IPS-18c (cell line): ENCODE results near the gene LCE7A.

Experiments
- H3K4me3 ChIP-seq: 2 replicates; pipeline ENCODE4 v1.7.0; 2013; ENCODE audit warnings: low read depth, mild to moderate bottlenecking, low read length, moderate library complexity; ENCODE audit not compliant: insufficient read depth
- H3K9me3 ChIP-seq: one replicate; pipeline ENCODE4 v1.6.1; 2013; ENCODE audit warnings: mild to moderate bottlenecking, low read length, moderate library complexity; ENCODE audit not compliant: control insufficient read depth, insufficient read depth

Gene LCE7A, protein sequence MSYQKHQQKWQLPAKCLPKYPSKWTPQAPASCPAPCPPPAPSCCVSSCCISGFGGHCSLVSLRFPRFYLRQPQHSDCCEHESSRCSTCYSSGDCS

GRCh38 chr1:152859696-152860095 lies at the start of gene LCE7A:
LCE7A (plus strand) TSS chr1:152859996; CDS start chr1:152860698, 702 bp downstream.
- Histone ChIP-seq H3K9me3 (peaks cover 2% of the 10 kb centered on the region), H3K4me3 (no peak within 1 kb of the TSS)

DNA sequence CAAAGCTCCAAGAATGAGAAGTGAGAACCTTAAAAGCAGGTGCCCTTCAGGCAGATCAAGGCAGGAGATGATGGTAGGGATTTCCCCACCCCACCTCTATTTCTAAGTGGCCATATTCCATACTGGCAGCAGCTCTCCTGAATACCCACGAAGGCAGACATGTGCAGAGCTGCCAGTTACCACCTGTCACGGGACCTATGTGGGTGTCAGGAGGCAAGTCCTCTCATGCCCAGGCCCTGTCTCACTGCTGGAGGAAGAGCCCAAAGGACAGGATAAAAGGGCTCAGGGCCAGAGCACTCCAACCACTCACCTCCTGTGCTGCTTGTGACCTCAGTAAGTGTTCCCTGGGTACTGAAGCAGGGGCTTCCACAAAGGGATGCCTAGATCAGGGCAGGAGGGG lies 48.7 kb upstream of the LCE7A start:
- no peak overlapping the region for H3K4me3 ChIP-seq
- peaks cover 11% of the 10 kb centered on the region for H3K9me3 ChIP-seq

- Histone ChIP-seq H3K4me3 (no peak within 1 kb of the TSS; the same call in 1 of the 2 replicates), H3K9me3 (peaks cover 11% of the 10 kb centered on the region)
These were observed 48.1 kb upstream of the LCE7A start, which contains the start of gene LCE1B for GRCh38 chr1:152811671-152812070. LCE1B (plus strand) TSS chr1:152811971; CDS start chr1:152812447, 476 bp downstream.

- Histone ChIP-seq H3K9me3 (peaks cover 10% of the 10 kb centered on the region), H3K4me3 (no peak overlapping the region)
These were observed 42.5 kb upstream of the LCE7A start for GRCh38 chr1:152817309-152817708.

GRCh38 chr1:152823294-152823693 lies 36.5 kb upstream of the LCE7A start:
- Histone ChIP-seq H3K9me3 (peaks cover 9% of the 10 kb centered on the region), H3K4me3 (no peak overlapping the region)

GRCh38 chr1:152824964-152825363 lies 34.8 kb upstream of the LCE7A start:
- H3K4me3 ChIP-seq: no peak overlapping the region
- H3K9me3 ChIP-seq: peaks cover 9% of the 10 kb centered on the region

- peaks cover 9% of the 10 kb centered on the region for H3K9me3 ChIP-seq
These were observed 32.6 kb upstream of the LCE7A start, which contains the start of gene LCE1A for GRCh38 chr1:152827173-152827572. LCE1A (plus strand) TSS chr1:152827473; CDS start chr1:152827473, 0 bp downstream.

GRCh38 chr1:152836870-152837269 lies 22.9 kb upstream of the LCE7A start:
- peaks cover 2% of the 10 kb centered on the region for H3K9me3 ChIP-seq
- H3K4me3 ChIP-seq: no peak overlapping the region

More at GRCh38 chr1:152827173-152827572, 32.6 kb upstream of the LCE7A start, which contains the start of gene LCE1A:
- H3K4me3 ChIP-seq: no peak within 1 kb of the TSS

DNA sequence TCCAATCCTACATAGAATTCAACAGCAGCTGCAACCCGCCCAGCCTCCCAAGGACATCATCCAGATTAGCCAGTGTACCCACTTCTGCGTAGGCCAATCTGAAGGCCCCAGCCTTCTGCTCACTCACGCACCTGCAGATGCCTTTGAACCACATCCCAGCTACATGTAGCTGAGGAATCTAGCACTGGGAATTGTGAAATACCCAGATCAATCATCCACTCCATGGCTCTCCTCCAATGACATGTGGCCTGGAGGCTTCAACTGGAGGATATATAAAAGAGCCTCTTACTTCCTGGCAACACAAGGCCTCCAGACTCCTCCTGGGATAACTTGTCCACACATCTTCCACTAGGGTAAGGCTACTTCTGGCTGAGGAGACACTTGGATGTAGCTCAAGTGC lies 17.2 kb upstream of the LCE7A start, which contains the start of gene LCE6A:
TSS of gene LCE6A (plus strand) at position 301 of the 400 bp plus-strand sequence. CDS start 665 bp downstream, outside the sequence.
- no peak within 1 kb of the TSS for H3K4me3 ChIP-seq
- H3K9me3 ChIP-seq: peaks cover 11% of the 10 kb centered on the region

DNA sequence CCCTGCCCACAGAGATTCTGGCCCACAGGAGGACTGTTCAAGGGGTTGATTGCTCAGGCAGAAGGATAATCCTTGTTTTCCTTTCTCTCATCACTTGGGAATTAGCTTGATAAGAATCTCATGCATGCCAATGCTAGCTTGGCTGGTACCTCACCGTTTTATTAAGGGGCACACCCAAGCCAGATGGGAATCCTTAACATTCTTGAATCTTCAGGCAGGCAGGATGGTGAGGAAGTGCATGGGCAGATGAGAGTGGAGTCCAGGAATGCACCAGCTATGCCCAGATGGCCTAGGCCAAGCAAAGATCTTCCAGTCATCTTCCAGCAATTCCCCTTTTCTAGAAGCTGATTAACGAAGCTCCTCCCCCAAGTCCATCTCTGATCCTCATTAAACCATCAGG lies 4.1 kb upstream of the LCE7A start:
- Histone ChIP-seq H3K4me3 (no peak overlapping the region), H3K9me3 (peaks cover 2% of the 10 kb centered on the region)

GRCh38 chr1:152858062-152858461 lies 1.7 kb upstream of the LCE7A start:
- peaks cover 2% of the 10 kb centered on the region for H3K9me3 ChIP-seq
- H3K4me3 ChIP-seq: no peak overlapping the region

- H3K9me3 ChIP-seq: peaks cover 2% of the 10 kb centered on the region
- no peak overlapping the region for H3K4me3 ChIP-seq
These were observed 333 bp downstream of the LCE7A start for GRCh38 chr1:152860129-152860528.

GRCh38 chr1:152861374-152861773 lies 1.6 kb downstream of the LCE7A start:
- Histone ChIP-seq H3K4me3 (no peak overlapping the region), H3K9me3 (no peaks in the 10 kb centered on the region)

DNA sequence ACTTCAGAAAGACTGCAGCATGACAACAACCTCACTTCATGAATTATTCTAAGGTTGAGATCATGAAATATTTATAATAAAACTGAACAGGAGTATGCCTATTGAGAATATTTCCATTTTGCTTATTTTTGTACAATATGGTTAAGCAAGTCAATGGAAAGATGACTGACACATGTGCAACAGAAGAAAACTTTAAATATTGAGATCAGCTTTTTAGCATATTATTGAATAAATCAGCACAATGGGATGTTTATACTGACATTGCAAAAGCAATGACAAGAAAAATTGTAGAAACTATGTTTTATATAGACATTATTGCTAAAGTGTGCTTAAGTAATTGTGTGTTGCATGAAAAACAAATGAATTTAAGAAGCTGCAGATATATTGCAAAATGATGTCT lies 4.6 kb downstream of the LCE7A start:
- Histone ChIP-seq H3K4me3 (no peak overlapping the region), H3K9me3 (no peaks in the 10 kb centered on the region)

DNA sequence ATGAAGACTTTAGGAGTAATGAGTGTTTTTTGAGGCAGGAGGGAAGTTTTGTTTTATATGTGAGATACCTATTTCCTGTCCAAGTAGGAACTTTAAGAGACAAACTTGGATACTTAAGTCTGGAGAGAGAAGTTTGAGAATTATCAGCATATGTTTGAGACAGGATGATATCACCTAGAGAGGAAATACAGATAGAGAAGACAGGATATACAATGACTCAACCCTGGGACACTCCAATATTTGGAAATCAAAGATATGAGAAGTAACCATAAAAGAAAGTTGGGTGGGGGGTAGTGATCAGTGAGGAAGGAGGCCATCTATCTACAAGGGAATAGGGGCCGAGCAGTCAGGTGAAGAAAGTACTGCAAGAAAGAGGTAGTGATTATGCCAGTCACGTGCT lies 6.5 kb downstream of the LCE7A start:
- no peak overlapping the region for H3K4me3 ChIP-seq
- no peaks in the 10 kb centered on the region for H3K9me3 ChIP-seq

DNA sequence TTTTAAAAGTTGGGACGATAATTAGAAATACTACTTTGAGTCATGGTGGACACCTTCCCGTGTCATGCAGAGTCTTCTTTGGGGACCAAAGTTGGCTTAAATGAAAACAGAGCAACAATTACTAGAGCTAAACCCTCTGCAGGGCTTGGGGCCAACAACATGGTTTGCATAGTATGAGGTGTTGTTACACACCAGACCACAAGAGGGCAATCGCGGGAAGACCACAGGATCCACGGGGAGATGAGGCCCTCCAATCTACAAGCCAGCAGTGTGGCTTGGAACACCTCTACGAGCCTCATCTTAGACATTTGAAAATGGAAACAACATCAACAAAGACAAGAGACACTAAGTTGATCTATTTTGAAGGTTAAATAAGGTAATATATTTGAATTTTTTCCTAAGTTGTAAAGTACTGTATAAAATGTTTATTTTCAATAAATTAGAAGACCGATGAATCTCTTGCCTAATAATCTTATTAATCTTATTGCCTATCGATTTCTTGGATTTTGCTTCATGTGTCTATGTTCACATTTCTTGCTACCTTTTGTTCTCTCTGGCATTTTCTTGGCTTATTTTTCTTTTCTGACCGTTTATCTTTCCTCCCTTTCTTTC lies 10.1 kb downstream of the LCE7A start:
- Histone ChIP-seq H3K9me3 (no peaks in the 10 kb centered on the region), H3K4me3 (no peak overlapping the region)

DNA sequence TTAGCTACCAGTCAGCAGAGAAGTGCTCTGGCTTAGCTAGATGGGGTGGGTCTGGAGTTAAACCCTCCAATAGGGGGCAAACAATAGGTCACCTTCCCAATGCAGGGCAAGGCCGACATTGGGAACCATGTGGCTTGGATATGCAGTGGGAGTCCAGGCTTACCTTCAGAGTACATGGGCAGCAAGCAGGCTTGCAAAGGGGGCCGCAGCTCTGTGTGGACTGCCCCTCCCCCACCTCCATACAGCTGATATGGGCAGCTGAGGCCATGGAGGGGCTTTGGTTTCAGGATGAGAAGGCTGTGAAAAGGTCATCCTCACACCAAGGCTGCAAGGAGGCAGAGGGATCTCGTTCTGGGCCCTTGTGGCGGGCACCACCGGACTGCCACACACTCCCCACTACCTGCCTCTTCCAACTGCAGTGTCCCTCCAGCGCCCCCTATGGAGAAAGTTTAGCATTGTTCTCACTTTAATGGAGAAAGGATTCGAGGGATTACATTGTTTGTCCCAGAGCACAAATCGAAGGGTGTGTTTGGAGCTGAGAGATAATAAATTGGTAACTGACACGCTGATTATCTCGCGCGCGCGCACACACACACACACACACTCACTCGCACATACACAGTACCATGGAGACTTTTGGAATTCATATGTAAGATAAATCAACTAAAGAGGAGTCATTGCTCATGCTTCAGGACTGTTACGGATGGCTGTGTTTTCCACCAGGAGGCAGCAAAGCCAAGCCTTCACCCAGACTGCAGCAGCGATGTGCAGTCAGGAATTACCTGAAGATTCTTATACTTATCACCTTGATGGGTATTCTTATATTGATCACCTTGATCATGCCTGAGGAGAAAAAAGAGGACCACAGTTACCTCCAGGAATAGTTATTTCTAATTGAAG lies 11.3 kb downstream of the LCE7A start:
- Histone ChIP-seq H3K4me3 (no peak overlapping the region), H3K9me3 (no peaks in the 10 kb centered on the region)

GRCh38 chr1:152871731-152872126 lies 11.9 kb downstream of the LCE7A start:
- Histone ChIP-seq H3K9me3 (no peaks in the 10 kb centered on the region), H3K4me3 (no peak overlapping the region)
